NT2/D1 (cell line): ENCODE measurements around the gene MYOZ3.
A peak's percentile ranks its signal among the peaks of the same experiment; 100 is the strongest.

Source experiments
- DNase-seq: peaks from one replicate; pipeline ENCODE4 v3.0.0-alpha.2; 2011; ENCODE audit warnings: low read depth, low spot score
- H3K27me3 ChIP-seq: 2 replicates; pipeline ENCODE4 v1.6.0; 2011; ENCODE audit warnings: mild to moderate bottlenecking; ENCODE audit not compliant: insufficient read length, insufficient read depth
- H3K36me3 ChIP-seq: 2 replicates; pipeline ENCODE4 v1.6.1; 2011; ENCODE audit warnings: mild to moderate bottlenecking, low read length, mixed read lengths; ENCODE audit not compliant: insufficient read depth, insufficient read length
- H3K4me1 ChIP-seq: 2 replicates; pipeline ENCODE4 v1.5.1; 2011; ENCODE audit not compliant: insufficient read depth, insufficient read length
- H3K4me3 ChIP-seq: 2 replicates; pipeline ENCODE4 v1.5.1; 2011; ENCODE audit warnings: low read depth; ENCODE audit not compliant: insufficient read length
- H3K9ac ChIP-seq: 2 replicates; pipeline ENCODE4 v1.6.0; 2011; ENCODE audit warnings: low read depth; ENCODE audit not compliant: insufficient read length
- H3K9me3 ChIP-seq: 2 replicates; pipeline ENCODE4 v1.5.1; 2011; ENCODE audit warnings: mild to moderate bottlenecking, low read length; ENCODE audit not compliant: insufficient read depth
- SUZ12 ChIP-seq: IDR thresholded peaks from 2 replicates; pipeline ENCODE4 v1.6.1; 2011; ENCODE audit not compliant: insufficient read length, insufficient read depth; ENCODE audit errors: extremely low read depth
- YY1 ChIP-seq: IDR thresholded peaks from 2 replicates; pipeline ENCODE4 v1.6.1; 2011; ENCODE audit not compliant: insufficient read length, insufficient read depth
- ZNF274 ChIP-seq: IDR thresholded peaks from 2 replicates; pipeline ENCODE4 v1.6.1; 2011; ENCODE audit warnings: mild to moderate bottlenecking, low read depth, low read length

The MYOZ3 gene

DNA sequence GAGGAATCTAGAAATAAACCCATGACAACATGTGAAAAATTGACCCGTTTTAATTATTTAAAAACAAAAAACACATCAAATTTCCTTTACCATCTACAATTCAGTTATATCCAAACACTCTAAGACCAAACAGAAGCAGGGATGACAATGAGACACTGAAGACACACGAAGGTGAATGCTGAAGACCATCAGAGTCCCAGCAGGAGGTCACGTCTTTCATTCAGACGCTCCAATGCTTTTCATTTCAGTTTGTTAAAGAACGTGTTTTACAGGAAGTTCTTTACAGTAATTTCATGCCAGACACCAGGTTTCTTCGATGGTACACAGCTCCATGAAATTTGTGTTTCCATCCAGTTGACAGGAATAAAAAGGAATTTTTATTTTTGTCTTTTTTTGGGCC, 29.7 kb downstream of the MYOZ3 start:
- no peak overlapping the region for H3K4me3 ChIP-seq
- H3K27me3 ChIP-seq: no peaks in the 10 kb centered on the region
- H3K9me3 ChIP-seq: no peaks in the 10 kb centered on the region
- no peak for TF ChIP-seq ZNF274
- no peak for TF ChIP-seq SUZ12
- no peak for TF ChIP-seq YY1
- peaks cover 60% of the 10 kb centered on the region for H3K36me3 ChIP-seq
- no peaks in the 10 kb centered on the region for H3K4me1 ChIP-seq
- DNase-seq: no peak
- H3K9ac ChIP-seq: no peak overlapping the region

DNA sequence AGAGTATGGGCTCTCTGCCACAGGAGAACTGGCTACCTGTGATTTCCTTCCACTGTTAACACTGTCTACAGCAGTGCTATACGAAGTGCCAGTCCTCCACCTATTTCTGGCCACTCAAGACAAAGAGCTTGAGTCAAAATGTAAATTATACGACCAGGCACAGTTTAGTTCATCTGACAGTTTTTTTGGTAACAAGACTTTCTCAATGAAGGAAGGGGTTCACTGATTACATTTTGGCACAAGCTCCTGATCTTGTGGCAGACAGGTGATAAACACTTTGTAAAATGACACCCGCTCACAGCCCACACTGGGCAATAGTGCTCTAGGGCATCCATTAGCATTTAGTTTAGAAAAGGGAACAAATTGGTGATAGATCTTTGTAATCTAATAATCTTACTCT, 31.2 kb downstream of the MYOZ3 start:
- DNase-seq: no peak

DNA sequence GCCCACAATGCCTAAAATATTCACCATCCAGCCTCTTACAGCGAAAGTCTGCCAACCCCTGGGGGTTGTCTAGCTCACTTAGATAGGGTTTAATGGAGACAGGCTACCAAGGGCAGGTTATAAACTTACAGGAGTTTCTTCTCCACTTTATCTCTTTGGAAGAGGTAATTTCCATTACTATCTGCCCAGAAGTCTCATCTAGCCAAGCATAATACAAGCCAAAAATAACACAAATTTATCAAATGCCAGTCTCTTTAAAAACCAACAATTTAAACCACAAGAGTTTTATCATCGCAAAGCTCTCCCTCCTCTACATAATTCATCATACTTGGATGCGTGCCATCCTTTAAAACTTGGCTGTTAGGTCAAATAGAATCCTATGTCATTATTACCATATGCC, 33.6 kb downstream of the MYOZ3 start:
- TF ChIP-seq YY1 (no peak), SUZ12 (no peak), ZNF274 (no peak)
- no peaks in the 10 kb centered on the region for H3K4me1 ChIP-seq
- DNase-seq: no peak
- no peak overlapping the region for H3K9ac ChIP-seq
- H3K9me3 ChIP-seq: no peaks in the 10 kb centered on the region
- H3K27me3 ChIP-seq: no peaks in the 10 kb centered on the region
- H3K4me3 ChIP-seq: no peak overlapping the region
- H3K36me3 ChIP-seq: peaks cover 90% of the 10 kb centered on the region

More for the DNA sequence above, 31.2 kb downstream of the MYOZ3 start:
- Histone ChIP-seq H3K36me3 (peaks cover 76% of the 10 kb centered on the region), H3K9ac (no peak overlapping the region), H3K9me3 (no peaks in the 10 kb centered on the region), H3K4me1 (no peaks in the 10 kb centered on the region), H3K4me3 (no peak overlapping the region), H3K27me3 (no peaks in the 10 kb centered on the region)
- TF ChIP-seq YY1: no peak
- TF ChIP-seq SUZ12: no peak
- no peak for TF ChIP-seq ZNF274

DNA sequence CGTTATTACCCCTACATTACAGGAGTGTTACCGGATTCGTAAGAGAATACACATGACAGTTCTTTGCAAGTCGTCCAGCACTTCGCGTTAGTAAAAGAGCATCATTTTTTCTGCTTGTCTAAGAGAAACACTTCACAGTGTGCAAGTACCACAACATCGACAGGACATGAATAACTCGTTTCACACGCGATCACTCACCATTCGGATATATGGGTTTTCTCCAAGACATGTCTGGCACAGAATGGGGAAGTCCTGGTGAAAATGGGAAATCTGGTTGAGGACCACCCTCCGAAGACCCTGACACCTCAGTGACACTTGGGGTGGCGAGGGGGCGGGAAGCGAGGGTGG, 39.2 kb downstream of the MYOZ3 start:
- no peaks in the 10 kb centered on the region for H3K27me3 ChIP-seq
- peak overlapping the region; percentile 94 for H3K4me3 ChIP-seq
- peaks cover 43% of the 10 kb centered on the region for H3K36me3 ChIP-seq
- H3K9ac ChIP-seq: peak overlapping the region; percentile 96
- no peak for DNase-seq
- no peaks in the 10 kb centered on the region for H3K4me1 ChIP-seq
- TF ChIP-seq ZNF274: no peak
- H3K9me3 ChIP-seq: no peaks in the 10 kb centered on the region

DNA sequence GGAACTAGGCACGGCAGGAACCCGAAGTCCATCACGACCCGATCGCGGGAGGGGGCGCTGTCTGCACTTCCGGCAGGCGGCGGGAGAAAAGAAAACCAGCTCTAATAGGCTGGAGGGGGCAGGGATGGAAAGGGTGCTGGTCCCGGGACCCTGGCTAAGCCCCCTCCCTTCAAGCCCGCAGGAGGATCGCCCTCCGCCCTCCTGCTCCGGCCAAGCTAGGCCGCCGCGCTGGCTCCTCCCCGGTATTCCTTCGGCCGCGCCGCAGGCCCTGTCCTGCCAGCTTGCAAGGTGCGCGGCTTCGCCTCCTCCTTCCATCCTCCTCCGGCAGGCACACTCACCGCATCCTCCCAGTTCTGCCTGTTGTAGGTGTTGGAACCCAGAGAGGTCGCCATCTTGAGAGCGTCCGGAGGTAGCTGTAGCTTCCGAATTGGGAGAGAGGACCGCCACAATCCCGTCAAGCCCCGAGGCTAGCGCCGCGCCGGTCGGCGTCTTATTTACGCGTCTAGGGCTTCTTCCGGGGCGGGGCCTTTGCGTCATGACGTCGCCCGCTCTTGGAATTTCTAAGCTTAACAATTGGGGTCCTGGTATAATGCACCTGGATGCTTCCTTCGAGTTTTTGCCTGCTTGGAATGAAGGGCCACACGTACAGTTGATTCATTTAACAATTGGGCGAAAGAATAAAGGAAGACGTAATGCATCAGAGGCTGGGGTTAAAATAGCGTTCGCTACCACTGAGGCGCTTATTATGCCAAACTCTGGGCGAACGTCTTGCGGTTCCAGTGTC, 39.7 kb downstream of the MYOZ3 start, which contains the start of gene RBM22:
Gene RBM22 (minus strand): TSS at position 469 of the 784 bp plus-strand sequence. CDS start 77 bp downstream, at position 392.
- no peak for TF ChIP-seq SUZ12
- no peak for TF ChIP-seq ZNF274
- peak; percentile 32 for TF ChIP-seq YY1

DNA sequence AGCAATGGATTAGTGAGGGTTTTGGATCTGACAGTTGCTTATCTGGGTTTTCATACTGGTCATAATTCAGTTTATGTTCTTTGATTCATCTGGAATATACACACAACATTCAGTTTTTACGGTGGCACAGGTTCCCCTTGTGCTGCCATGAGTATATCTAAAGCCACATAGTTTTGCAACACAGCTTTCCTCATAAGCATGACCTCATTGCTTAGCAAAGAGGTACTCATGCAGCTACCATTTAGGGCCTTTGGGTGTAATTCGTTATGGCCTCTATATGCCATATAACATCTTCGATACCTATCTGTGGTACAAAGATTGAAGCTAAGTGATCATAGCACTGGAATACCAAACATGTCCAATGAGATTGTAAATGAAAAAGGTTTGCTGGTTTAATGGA, 42.7 kb downstream of the MYOZ3 start:
- Histone ChIP-seq H3K9ac (no peak overlapping the region), H3K4me3 (no peak overlapping the region), H3K4me1 (no peaks in the 10 kb centered on the region), H3K36me3 (peaks cover 19% of the 10 kb centered on the region), H3K9me3 (no peaks in the 10 kb centered on the region), H3K27me3 (no peaks in the 10 kb centered on the region)
- TF ChIP-seq ZNF274 (no peak), SUZ12 (no peak), YY1 (no peak)
- no peak for DNase-seq

More for the DNA sequence above, 39.7 kb downstream of the MYOZ3 start, which contains the start of gene RBM22:
- DNase-seq: peak; percentile 81
- Histone ChIP-seq H3K27me3 (no peaks in the 10 kb centered on the region), H3K36me3 (peaks cover 37% of the 10 kb centered on the region), H3K9me3 (no peaks in the 10 kb centered on the region), H3K9ac (peak within 1 kb of the TSS; percentile 96), H3K4me3 (peak within 1 kb of the TSS; percentile 94), H3K4me1 (no peaks in the 10 kb centered on the region)

DNA sequence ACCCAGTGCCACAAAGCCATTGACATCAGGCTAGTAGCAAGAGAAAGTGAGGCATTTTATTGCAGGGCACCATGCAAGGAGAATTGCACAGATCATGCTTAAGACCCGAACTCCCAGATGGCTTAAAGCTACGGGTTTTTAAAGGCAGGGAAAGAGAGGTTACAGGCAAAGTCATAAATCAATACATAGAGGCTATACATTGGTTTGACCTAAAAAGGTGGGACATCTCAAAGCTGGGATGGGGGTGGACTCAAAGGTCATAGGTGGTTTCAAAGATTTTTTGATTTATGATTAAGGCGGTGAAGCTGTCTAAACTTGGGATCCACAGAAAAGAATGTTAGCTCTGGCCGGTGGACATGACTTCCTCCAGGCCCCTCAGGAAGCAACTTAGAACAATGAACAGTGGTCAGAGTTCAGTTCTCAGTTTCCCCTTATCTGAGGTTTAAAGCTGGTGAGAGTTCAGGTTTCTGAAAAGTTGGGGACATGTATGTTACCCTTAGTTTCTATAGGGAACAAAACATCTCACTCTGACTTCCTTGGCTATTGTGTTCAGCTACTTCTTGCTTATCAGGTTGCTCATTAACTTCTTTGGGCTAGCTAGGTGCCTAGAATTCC, 45.8 kb downstream of the MYOZ3 start:
- Histone ChIP-seq H3K9ac (no peak overlapping the region), H3K36me3 (peaks cover 31% of the 10 kb centered on the region), H3K27me3 (no peaks in the 10 kb centered on the region), H3K9me3 (no peaks in the 10 kb centered on the region), H3K4me3 (no peak overlapping the region), H3K4me1 (no peaks in the 10 kb centered on the region)
- TF ChIP-seq SUZ12: no peak
- no peak for TF ChIP-seq YY1
- TF ChIP-seq ZNF274: no peak
- DNase-seq: no peak
